ENCODE measurements around the gene ANXA3. TPM values are rescaled to one million over a fixed set of nuclear protein-coding genes. Genes with fewer than 3 reads are reported as not detected.

The ANXA3 gene
- total RNA-seq, 1 donor from 2014 or later, result 1.0 TPM

GRCh38 chr4:78656968-78657445 is 105.4 kb downstream of the ANXA3 start:
- H3K4me3 Mint-ChIP-seq (ENCODE audit: unreplicated experiment), result no peak overlapping the region
- H3K36me3 Mint-ChIP-seq (ENCODE audit: unreplicated experiment), result no peaks in the 10 kb centered on the region
- no peak overlapping the region for H3K27ac Mint-ChIP-seq (ENCODE audit: unreplicated experiment)
- DNase-seq (ENCODE audit: extremely low spot score, unreplicated experiment), result no peak
- H3K27me3 Mint-ChIP-seq (ENCODE audit: unreplicated experiment), result no peaks in the 10 kb centered on the region
- no peak for TF ChIP-seq CTCF (IDR thresholded peaks at IDR 0.05)
- peaks cover 54% of the 10 kb centered on the region for H3K4me1 Mint-ChIP-seq (ENCODE audit: unreplicated experiment)
- H3K9me3 Mint-ChIP-seq (ENCODE audit: unreplicated experiment), result no peaks in the 10 kb centered on the region

GRCh38 chr4:78659264-78659663 is 107.7 kb downstream of the ANXA3 start:
- Mint-ChIP-seq H3K4me1 (ENCODE audit: unreplicated experiment) (peaks cover 50% of the 10 kb centered on the region), H3K4me3 (ENCODE audit: unreplicated experiment) (no peak overlapping the region), H3K36me3 (ENCODE audit: unreplicated experiment) (no peaks in the 10 kb centered on the region), H3K9me3 (ENCODE audit: unreplicated experiment) (no peaks in the 10 kb centered on the region), H3K27me3 (ENCODE audit: unreplicated experiment) (no peaks in the 10 kb centered on the region), H3K27ac (ENCODE audit: unreplicated experiment) (no peak overlapping the region)
- no peak for DNase-seq (ENCODE audit: extremely low spot score, unreplicated experiment)
- TF ChIP-seq CTCF (IDR thresholded peaks at IDR 0.05), result no peak

- H3K4me3 Mint-ChIP-seq (ENCODE audit: unreplicated experiment), result no peak overlapping the region
- no peaks in the 10 kb centered on the region for H3K9me3 Mint-ChIP-seq (ENCODE audit: unreplicated experiment)
- TF ChIP-seq CTCF (IDR thresholded peaks at IDR 0.05), result no peak
- no peak for DNase-seq (ENCODE audit: extremely low spot score, unreplicated experiment)
- H3K27me3 Mint-ChIP-seq (ENCODE audit: unreplicated experiment), result no peaks in the 10 kb centered on the region
- peaks cover 46% of the 10 kb centered on the region for H3K4me1 Mint-ChIP-seq (ENCODE audit: unreplicated experiment)
- no peaks in the 10 kb centered on the region for H3K36me3 Mint-ChIP-seq (ENCODE audit: unreplicated experiment)
- H3K27ac Mint-ChIP-seq (ENCODE audit: unreplicated experiment), result no peak overlapping the region
Measured at GRCh38 chr4:78659665-78660064, 108.1 kb downstream of the ANXA3 start.

Other genes with a start within 250 kb of the ANXA3 start
- 19.5 and 23.0 TPM in 2 replicates for gene BMP2K, start 224.6 kb downstream of the ANXA3 start, total RNA-seq

Measured in osteocyte (in vitro differentiated cells).